Measurements from ENCODE around the gene CYP4F11.
"Not testable (repeated sequence)": the region's sequence is repeated elsewhere in the genome, so short reads cannot be mapped to it uniquely, and the experiment has no call there.

CYP4F11 gene

DNA sequence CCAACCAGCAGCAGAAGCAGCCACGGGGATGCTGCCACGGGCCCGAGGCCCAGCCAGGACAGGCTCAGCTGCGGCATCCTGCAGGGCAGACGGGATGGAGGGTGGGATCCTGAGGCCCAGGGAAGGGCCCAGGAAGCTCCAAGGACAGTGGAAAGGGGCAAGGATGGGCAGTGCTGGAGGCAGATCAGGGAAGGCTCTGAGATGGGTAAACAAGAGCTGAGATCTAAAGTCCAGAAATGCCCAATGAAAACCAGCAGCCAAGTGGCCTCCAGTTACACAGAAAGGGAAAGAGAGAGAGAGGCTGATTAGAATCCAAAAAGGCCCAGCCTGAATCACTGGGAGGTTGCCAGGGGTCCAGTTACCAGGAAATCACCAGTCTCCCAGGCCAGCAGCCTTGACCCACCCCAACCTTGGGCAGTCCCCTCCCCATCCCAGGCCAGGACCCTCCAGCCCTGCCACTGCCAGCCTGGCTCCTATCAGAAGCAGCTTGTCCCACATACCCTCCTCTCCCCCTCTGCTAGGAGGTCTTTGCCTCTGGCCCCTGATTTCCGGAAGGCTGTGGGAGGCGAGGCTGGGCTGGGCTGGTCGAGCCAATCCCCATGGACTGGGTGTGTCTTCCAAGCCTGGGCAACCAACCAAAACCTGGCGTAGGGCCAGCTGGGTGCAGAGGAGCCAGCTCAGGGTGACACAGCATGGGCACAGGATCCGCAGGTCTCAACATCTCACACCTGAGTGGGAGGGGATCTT is at the start of gene CYP4F11:
TSS of gene CYP4F11 (minus strand) at position 198 of the 747 bp plus-strand sequence. CDS start at position 77, 121 bp downstream.
- in situ Hi-C loops (cut with MboI; ENCODE audit: low sequenced_read_pairs) = no loop called here

GRCh38 chr19:15979293-15979692 is 45.0 kb upstream of the CYP4F11 start:
- in situ Hi-C loops (cut with MboI; ENCODE audit: low sequenced_read_pairs) = no loop called here

- in situ Hi-C loops (cut with MboI; ENCODE audit: low sequenced_read_pairs) = no loop called here
These were observed 43.4 kb upstream of the CYP4F11 start for GRCh38 chr19:15977690-15978089.

- in situ Hi-C loops (cut with MboI; ENCODE audit: low sequenced_read_pairs) = no loop called here
These were observed 42.7 kb upstream of the CYP4F11 start for GRCh38 chr19:15976836-15977689.

- in situ Hi-C loops (cut with MboI; ENCODE audit: low sequenced_read_pairs) = no loop called here
These were observed 40.5 kb upstream of the CYP4F11 start for GRCh38 chr19:15974856-15975255.

DNA sequence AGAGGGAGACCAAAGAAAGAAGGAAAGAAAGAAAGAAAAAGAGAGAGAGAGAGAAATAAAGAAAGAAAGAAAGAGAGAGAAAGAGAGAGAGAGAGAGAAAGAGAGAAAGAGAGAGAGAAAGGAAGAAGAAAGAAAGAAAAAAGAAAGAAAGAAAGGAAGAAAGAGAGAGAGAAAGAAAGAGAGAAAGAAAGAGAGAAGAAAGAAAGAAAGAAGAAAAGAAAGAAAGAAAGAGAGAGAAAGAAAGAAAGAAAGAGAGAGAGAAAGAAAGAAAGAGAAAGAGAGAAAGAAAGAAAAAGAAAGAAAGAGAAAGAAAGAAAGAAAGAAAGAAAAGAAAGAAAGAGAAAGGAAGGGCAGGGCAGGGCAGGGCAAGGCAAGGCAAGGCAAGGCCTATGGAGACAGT is 37.7 kb upstream of the CYP4F11 start:
- in situ Hi-C loops (cut with MboI; ENCODE audit: low sequenced_read_pairs) = not testable (repeated sequence)

DNA sequence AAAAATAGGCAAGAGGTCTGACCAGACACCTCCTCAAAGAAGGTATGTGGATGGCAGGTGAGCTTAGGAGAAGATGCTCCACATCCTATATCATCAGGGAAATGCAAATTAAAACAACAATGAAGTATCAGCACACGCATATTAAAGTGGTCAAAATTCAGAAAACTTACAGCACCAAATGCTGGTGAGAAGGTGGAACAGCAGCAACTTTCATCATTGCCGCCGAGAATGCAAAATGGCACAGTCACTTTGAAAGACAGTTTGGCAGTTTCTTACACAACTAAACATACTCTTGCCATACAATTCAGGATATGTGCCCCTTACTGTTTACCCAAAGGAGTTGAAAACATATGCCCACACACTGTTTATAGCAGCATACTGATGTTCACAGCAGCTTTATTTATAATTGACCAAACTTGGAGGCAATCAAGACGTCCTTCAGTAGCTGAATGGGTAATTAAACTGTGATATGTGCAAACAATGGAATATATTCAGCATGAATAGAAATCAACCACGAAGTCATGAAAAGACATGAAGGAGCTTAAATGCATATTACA is 37.0 kb upstream of the CYP4F11 start:
- in situ Hi-C loops (cut with MboI; ENCODE audit: low sequenced_read_pairs) = no loop called here

DNA sequence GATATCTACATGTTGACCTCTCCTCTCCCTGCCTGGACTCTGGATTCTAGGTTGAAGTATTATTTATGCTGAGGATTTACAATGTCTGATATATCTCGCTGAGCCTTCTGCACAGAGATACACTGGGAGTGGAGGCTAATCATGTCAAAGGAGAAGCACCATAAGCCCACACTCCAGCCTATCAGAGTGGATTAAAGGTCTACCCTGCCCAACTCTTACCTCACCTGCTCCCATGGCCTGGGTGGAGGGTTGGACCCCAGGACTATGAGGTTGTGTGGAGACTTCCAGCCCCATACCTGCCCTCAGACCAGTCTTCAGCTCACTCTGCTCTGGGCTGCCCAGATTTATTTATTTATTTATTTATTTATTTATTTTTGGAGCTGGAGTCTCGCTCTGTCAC is 29.9 kb upstream of the CYP4F11 start:
- in situ Hi-C loops (cut with MboI; ENCODE audit: low sequenced_read_pairs) = no loop called here

- in situ Hi-C loops (cut with MboI; ENCODE audit: low sequenced_read_pairs) = no loop called here
These were observed 28.0 kb upstream of the CYP4F11 start for GRCh38 chr19:15962319-15962718.

GRCh38 chr19:15954820-15955219 is 20.5 kb upstream of the CYP4F11 start:
- in situ Hi-C loops (cut with MboI; ENCODE audit: low sequenced_read_pairs) = no loop called here

- in situ Hi-C loops (cut with MboI; ENCODE audit: low sequenced_read_pairs) = no loop called here
These were observed 14.1 kb upstream of the CYP4F11 start, which contains the start of gene OR10H4 for GRCh38 chr19:15948223-15949058. Gene OR10H4 (plus strand): TSS chr19:15949008. CDS start chr19:15949008, 0 bp downstream.

- in situ Hi-C loops (cut with MboI; ENCODE audit: low sequenced_read_pairs) = no loop called here
These were observed 11.0 kb upstream of the CYP4F11 start for GRCh38 chr19:15945301-15945700.

DNA sequence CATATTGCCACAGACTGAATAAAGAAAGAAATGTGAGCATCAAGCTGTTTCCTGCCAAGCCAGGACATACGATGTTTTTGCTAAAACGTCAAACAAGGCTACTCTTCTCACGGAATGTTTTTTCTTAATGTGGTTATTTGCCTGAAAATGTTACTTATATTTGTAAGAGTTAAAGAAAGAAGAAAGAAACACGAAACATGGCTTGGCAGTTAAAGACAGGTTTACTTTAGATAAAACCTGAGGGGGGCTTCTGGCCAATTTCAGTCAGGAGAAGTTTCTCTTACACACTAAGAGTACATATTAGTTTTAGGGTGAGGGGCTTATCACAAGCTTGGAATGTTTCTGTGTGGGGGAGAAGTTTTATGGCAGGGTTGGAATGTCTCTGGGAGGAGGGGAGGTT is 10.1 kb upstream of the CYP4F11 start:
- in situ Hi-C loops (cut with MboI; ENCODE audit: low sequenced_read_pairs) = no loop called here

DNA sequence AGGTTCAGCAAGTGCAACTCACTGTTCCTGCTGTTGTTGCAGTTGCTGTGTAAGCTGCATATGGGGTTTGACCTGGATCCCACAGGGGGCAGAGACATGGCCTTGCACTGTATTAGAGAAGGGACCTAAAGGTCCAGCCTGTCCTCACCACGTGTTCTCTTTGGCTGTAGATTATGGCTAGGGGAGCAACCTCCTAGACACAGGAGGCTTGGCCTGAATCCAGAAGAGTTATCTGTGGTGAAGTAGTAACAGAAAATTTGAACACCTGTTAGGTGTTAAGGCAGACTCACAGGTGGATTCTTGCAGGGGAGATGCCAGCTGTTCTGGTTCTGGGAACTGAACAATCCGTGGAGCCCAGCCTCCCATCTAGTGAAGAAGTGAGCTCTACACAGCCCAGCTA is 3.4 kb upstream of the CYP4F11 start:
- in situ Hi-C loops (cut with MboI; ENCODE audit: low sequenced_read_pairs) = no loop called here

- in situ Hi-C loops (cut with MboI; ENCODE audit: low sequenced_read_pairs) = no loop called here
These were observed 2.6 kb upstream of the CYP4F11 start for GRCh38 chr19:15936950-15937349.

DNA sequence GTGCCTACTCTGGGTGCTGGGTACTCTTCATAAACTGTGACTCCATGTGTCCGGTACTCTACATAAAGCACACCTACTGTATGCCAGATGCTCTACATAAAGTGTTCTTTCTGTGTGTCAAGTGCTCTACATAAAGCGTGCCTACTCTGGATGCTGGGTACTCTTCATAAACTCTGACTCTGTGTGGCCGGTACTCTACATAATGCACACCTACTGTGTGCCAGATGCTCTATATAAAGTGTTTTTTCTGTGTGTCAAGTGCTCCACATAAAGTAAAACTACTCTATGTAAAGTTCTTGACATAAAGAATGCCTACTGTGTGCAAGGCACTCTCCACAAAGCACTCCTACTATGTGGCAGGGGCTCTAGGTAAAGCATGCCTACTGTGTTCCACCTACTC is 1.8 kb upstream of the CYP4F11 start:
- in situ Hi-C loops (cut with MboI; ENCODE audit: low sequenced_read_pairs) = no loop called here

- in situ Hi-C loops (cut with MboI; ENCODE audit: low sequenced_read_pairs) = no loop called here
These were observed 906 bp upstream of the CYP4F11 start for GRCh38 chr19:15935167-15935702.

DNA sequence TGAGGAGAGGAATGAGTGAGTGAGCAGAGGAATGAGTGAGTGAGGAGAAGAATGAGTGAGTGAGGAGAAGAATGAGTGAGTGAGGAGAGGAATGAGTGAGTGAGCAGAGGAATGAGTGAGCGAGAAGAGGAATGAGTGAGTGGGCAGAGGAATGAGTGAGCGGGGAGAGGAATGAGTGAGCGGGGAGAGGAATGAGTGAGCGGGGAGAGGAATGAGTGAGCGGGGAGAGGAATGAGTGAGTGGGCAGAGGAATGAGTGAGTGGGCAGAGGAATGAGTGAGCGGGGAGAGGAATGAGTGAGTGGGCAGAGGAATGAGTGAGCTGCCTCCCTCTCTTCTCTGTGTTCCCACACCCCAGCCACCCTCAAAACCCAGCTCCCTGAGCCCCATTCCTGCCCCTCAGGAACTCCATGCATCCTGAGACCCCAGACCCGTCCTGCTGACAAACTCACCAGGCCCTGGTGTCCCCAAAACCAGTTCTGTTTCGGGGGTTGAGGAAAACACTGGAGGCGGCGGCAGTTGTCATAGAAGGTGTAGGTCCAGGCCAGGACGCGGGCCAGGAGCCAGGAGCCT is 483 bp downstream of the CYP4F11 start:
- in situ Hi-C loops (cut with MboI; ENCODE audit: low sequenced_read_pairs) = not testable (repeated sequence)

DNA sequence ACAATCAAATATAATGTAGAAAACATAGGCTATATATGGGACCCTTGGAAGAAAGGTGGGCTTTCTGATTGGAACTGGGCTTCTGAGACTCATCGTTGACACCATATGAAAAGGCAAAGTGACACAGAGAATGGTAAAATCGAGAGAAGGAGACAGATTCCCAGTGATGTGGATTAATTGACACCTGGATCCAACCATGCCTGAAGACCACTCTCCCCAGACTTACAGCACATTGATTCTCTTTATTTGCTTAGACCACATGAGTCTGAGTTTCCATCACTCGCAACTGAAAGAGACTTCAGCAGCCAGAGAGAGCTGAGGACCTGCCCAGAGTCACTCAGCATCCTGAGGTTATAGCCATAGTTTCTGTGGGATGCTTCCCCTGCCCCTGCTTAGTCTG is 6.0 kb downstream of the CYP4F11 start:
- in situ Hi-C loops (cut with MboI; ENCODE audit: low sequenced_read_pairs) = no loop called here

DNA sequence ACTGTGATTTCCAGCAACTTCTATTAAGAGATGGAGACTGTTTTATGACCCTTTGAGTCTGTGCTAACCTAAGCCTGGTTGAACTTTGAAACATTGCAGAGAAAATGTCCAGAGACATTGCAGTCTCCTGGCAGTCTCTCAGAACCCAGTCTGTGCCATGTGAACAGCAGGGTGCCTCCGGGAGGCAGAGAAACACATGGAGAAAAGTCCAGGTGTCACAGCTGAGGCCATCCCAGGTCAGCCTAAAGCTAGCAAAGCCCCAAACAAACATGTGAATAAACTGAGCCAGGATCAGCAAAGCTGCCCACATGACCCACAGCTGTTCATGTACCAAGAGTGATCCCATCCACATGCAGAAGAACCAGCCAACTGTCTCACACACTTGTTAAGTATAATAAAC is 7.8 kb downstream of the CYP4F11 start:
- in situ Hi-C loops (cut with MboI; ENCODE audit: low sequenced_read_pairs) = no loop called here

Data from hTERT RPE-1 (cell line).